HG03135 (cell line): ENCODE measurements around the gene LGALS1.
"Not testable (repeated sequence)": the region's sequence is repeated elsewhere in the genome, so short reads cannot be mapped to it uniquely, and the experiment has no call there.

Experiments used
- ATAC-seq: cut with Tn5 transposase; IDR thresholded peaks from one replicate; pipeline ENCODE4 v1.9.1; 2021; ENCODE audit warnings: mild to moderate bottlenecking, moderate library complexity; ENCODE audit not compliant: unreplicated experiment

LGALS1 gene

GRCh38 chr22:37684803-37685615, 9.6 kb downstream of the LGALS1 start:
- ATAC-seq, result no peak

- peak; percentile 74 for ATAC-seq
Measured at GRCh38 chr22:37686002-37686982, 10.9 kb downstream of the LGALS1 start, which contains the start of gene NOL12. Gene NOL12, plus strand, starts transcription at chr22:37686343. Its CDS starts 50 bp downstream, at chr22:37686393.

GRCh38 chr22:37690407-37690806, 15.0 kb downstream of the LGALS1 start:
- ATAC-seq, result no peak

- no peak for ATAC-seq
Measured at GRCh38 chr22:37690901-37691504, 15.6 kb downstream of the LGALS1 start.

- no peak for ATAC-seq
Measured at GRCh38 chr22:37692627-37693285, 17.3 kb downstream of the LGALS1 start.

GRCh38 chr22:37694131-37694530, 18.7 kb downstream of the LGALS1 start:
- ATAC-seq, result not testable (repeated sequence)

GRCh38 chr22:37696260-37696656, 20.8 kb downstream of the LGALS1 start:
- ATAC-seq, result not testable (repeated sequence)

- peak; percentile 91 for ATAC-seq
Measured at GRCh38 chr22:37696657-37697537, 21.5 kb downstream of the LGALS1 start, which contains the start of gene TRIOBP. Gene TRIOBP, plus strand, starts transcription at chr22:37697048. Its CDS starts 4,318 bp downstream, at chr22:37701366.

- no peak for ATAC-seq
Measured at GRCh38 chr22:37697538-37697835, 22.1 kb downstream of the LGALS1 start.

GRCh38 chr22:37701141-37701786, 25.8 kb downstream of the LGALS1 start:
- no peak for ATAC-seq

- no peak for ATAC-seq
Measured at GRCh38 chr22:37703906-37704305, 28.5 kb downstream of the LGALS1 start.

GRCh38 chr22:37704645-37705044, 29.2 kb downstream of the LGALS1 start:
- no peak for ATAC-seq

- no peak for ATAC-seq
Measured at GRCh38 chr22:37705205-37705604, 29.8 kb downstream of the LGALS1 start.

GRCh38 chr22:37708580-37709444, 33.4 kb downstream of the LGALS1 start:
- ATAC-seq, result no peak

GRCh38 chr22:37709445-37709765, 34.0 kb downstream of the LGALS1 start:
- ATAC-seq, result no peak

GRCh38 chr22:37710675-37711074, 35.2 kb downstream of the LGALS1 start:
- no peak for ATAC-seq

GRCh38 chr22:37711490-37711889, 36.1 kb downstream of the LGALS1 start:
- ATAC-seq, result no peak

- ATAC-seq, result no peak
Measured at GRCh38 chr22:37713761-37714160, 38.3 kb downstream of the LGALS1 start.
